ENCODE results near the gene CCNL2.

CCNL2 gene

GRCh38 chr1:1356166-1356795, 42.9 kb downstream of the CCNL2 start:
- no peak for DNase-seq (ENCODE audit: low spot score)

- no peak for DNase-seq (ENCODE audit: low spot score)
Measured at GRCh38 chr1:1355416-1355815, 43.7 kb downstream of the CCNL2 start.

- no peak for DNase-seq (ENCODE audit: low spot score)
Measured at GRCh38 chr1:1354271-1355247, 44.6 kb downstream of the CCNL2 start.

- DNase-seq (ENCODE audit: low spot score), result no peak
Measured at GRCh38 chr1:1353389-1354151, 45.6 kb downstream of the CCNL2 start.

GRCh38 chr1:1352786-1353388, 46.2 kb downstream of the CCNL2 start:
- DNase-seq (ENCODE audit: low spot score), result no peak

- no peak for DNase-seq (ENCODE audit: low spot score)
Measured at GRCh38 chr1:1351511-1352427, 47.4 kb downstream of the CCNL2 start.

GRCh38 chr1:1349256-1350012, 49.7 kb downstream of the CCNL2 start, which contains the start of gene DVL1:
Gene DVL1 (minus strand): TSS chr1:1349418. CDS start chr1:1349065, 353 bp downstream.
- peak; percentile 42 for DNase-seq (ENCODE audit: low spot score)

- no peak for DNase-seq (ENCODE audit: low spot score)
Measured at GRCh38 chr1:1348420-1349255, 50.5 kb downstream of the CCNL2 start.

- peak; percentile 29 for DNase-seq (ENCODE audit: low spot score)
Measured at GRCh38 chr1:1347663-1348419, 51.3 kb downstream of the CCNL2 start.

- no peak for DNase-seq (ENCODE audit: low spot score)
Measured at GRCh38 chr1:1347026-1347595, 52.0 kb downstream of the CCNL2 start.

- no peak for DNase-seq (ENCODE audit: low spot score)
Measured at GRCh38 chr1:1346501-1346890, 52.6 kb downstream of the CCNL2 start.

GRCh38 chr1:1345860-1346500, 53.2 kb downstream of the CCNL2 start:
- no peak for DNase-seq (ENCODE audit: low spot score)

- DNase-seq (ENCODE audit: low spot score), result no peak
Measured at GRCh38 chr1:1345384-1345783, 53.8 kb downstream of the CCNL2 start.

- no peak for DNase-seq (ENCODE audit: low spot score)
Measured at GRCh38 chr1:1344655-1345361, 54.3 kb downstream of the CCNL2 start.

- DNase-seq (ENCODE audit: low spot score), result no peak
Measured at GRCh38 chr1:1343811-1344421, 55.2 kb downstream of the CCNL2 start.

GRCh38 chr1:1342584-1343115, 56.5 kb downstream of the CCNL2 start:
- no peak for DNase-seq (ENCODE audit: low spot score)
